ENCODE data around the gene OTOG.

Gene OTOG

DNA sequence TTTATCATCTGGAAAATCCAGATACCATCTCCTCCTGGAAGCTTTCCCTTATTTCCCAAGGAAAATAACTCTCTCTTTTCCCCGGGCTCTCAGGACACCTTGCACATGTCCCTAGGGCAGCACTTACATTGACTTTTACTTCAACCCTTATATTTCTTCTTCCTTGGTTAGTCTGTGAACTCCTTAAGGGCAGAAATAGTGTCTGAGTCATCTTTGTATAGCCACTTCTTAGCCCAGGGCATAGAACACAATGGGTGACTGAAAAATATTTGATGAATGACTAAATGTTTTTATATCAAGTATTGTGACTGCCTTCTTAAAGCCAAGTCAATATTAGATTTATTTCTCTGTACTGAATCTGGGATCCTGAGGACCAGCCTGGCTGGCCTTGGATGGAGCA lies 126.9 kb downstream of the OTOG start:
- Mint-ChIP-seq H3K9me3 (no peaks in the 10 kb centered on the region), H3K4me3 (no peak overlapping the region), H3K27me3 (ENCODE audit: low read depth) (peaks cover 6% of the 10 kb centered on the region), H3K4me1 (ENCODE audit: low read depth) (no peaks in the 10 kb centered on the region), H3K27ac (no peak overlapping the region), H3K36me3 (ENCODE audit: low read depth) (no peaks in the 10 kb centered on the region)
- DNase-seq (ENCODE audit: low spot score), result no peak

DNA sequence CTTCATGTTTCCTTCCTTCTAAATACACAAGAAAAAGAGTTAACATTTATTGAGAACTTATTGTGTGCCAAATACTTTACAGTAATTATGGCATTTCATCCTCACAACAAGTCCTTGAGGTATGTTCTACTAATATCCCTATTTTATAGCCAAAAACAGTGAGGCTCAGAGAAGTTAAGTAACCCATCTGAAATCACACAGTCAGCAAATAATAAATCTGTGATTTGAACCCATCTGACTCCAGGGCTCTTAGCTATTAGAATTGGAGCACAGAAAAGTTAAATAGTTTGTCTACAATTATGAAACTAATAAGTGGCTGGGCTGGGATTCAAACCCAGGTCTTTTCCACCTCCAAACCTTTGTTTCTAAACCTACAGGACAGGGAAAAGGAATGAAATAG lies 135.8 kb downstream of the OTOG start:
- H3K4me1 Mint-ChIP-seq (ENCODE audit: low read depth), result no peaks in the 10 kb centered on the region
- H3K4me3 Mint-ChIP-seq, result no peak overlapping the region
- H3K9me3 Mint-ChIP-seq, result no peaks in the 10 kb centered on the region
- no peaks in the 10 kb centered on the region for H3K36me3 Mint-ChIP-seq (ENCODE audit: low read depth)
- H3K27ac Mint-ChIP-seq, result no peak overlapping the region
- DNase-seq (ENCODE audit: low spot score), result no peak
- no peaks in the 10 kb centered on the region for H3K27me3 Mint-ChIP-seq (ENCODE audit: low read depth)

DNA sequence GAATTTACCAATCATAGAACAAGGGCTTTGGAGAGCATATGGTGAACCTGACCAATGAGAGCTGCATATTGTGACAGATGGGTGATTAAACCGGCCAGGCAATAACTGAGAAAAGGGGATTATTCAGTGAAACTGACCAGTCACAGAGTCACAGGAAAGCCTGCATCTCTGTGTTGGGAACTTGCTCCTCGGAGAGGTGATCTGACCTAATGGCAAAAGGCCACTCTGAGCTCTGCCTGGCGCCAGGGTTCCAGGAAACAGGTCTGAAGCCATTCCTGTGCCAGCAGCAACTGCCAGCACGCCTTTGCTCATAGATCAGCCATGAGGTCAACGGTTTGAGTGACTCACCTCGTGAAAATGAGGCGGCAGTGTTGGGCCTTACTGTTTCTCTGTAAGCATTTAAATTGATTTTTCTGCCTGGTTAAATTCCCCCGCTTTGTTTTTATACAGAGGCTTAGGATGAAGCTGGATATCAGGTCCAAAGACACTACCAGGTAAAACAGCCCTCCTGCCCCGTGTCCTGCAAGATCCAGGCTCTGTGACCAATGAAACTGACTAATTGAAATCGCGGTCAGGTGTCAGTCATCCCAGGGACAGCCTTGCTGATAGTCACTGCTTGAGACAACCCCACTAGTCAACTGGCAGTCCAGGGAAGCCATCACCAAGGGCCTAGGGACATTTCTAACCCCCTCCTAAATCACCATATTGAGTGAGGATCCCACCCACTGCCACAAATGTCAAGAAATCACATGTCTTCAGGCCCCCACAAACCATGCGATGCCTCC lies 136.5 kb downstream of the OTOG start:
- no peaks in the 10 kb centered on the region for H3K9me3 Mint-ChIP-seq
- H3K4me1 Mint-ChIP-seq (ENCODE audit: low read depth), result no peaks in the 10 kb centered on the region
- H3K4me3 Mint-ChIP-seq, result no peak overlapping the region
- DNase-seq (ENCODE audit: low spot score), result no peak
- no peaks in the 10 kb centered on the region for H3K36me3 Mint-ChIP-seq (ENCODE audit: low read depth)
- no peaks in the 10 kb centered on the region for H3K27me3 Mint-ChIP-seq (ENCODE audit: low read depth)
- H3K27ac Mint-ChIP-seq, result no peak overlapping the region

DNA sequence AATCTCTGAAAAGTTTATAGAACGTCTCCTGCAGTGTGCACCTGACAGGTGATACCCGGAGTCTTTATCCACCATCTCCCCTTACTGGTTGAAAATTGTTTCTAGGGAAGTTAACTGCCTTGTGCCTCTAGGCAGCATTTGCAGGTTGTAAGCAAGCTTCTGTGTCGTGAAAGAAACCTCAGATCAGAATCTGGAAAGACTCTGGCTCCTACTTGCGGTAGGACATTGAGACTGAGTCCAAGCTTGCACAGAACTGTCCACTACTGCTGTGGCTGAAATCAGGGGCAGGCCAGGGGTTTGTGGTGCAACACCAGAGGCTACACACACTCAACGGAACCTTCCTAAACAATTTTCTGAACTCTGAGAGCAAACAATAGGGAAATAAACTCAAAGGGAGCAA lies 137.5 kb downstream of the OTOG start:
- no peak for DNase-seq (ENCODE audit: low spot score)
- Mint-ChIP-seq H3K27ac (no peak overlapping the region), H3K36me3 (ENCODE audit: low read depth) (no peaks in the 10 kb centered on the region), H3K4me3 (no peak overlapping the region), H3K9me3 (no peaks in the 10 kb centered on the region), H3K4me1 (ENCODE audit: low read depth) (no peaks in the 10 kb centered on the region), H3K27me3 (ENCODE audit: low read depth) (no peaks in the 10 kb centered on the region)

DNA sequence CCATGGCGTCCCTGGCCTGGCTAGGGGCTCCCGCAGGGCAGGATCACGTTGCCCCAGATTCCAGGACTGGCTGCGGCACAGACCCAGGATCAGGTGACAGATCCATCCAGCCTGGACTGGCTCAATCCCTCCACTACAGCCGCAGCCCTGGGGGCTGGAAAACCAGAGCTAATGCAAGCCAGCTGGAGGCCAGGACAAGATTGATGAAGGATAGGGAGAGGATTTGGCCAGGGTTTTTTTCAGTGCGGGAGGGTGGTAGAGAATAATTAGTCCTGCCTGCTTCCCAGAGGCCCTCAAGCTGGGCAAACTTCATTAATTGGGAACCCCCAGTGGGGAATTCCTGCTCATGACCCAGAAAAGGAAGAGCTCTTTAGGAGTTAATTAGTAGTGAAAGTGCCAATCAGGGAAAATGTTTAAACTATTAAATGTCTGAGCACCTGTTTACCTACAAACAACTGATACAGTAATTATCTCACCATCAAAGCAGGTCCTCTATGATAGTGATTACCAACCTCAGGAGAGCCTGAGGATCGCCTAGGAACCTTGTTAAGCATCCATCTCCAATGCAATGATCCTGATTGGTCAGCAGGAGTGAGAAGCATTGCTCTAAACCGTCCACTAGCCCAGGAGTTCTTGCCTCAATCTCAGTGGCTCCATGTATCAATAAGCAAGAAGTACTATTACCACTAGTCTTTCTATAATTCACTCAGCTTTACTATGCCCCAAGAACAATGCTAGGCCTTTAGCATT lies 139.3 kb downstream of the OTOG start:
- Mint-ChIP-seq H3K9me3 (no peaks in the 10 kb centered on the region), H3K27me3 (ENCODE audit: low read depth) (no peaks in the 10 kb centered on the region), H3K4me1 (ENCODE audit: low read depth) (no peaks in the 10 kb centered on the region), H3K27ac (no peak overlapping the region), H3K36me3 (ENCODE audit: low read depth) (no peaks in the 10 kb centered on the region), H3K4me3 (no peak overlapping the region)
- DNase-seq (ENCODE audit: low spot score), result no peak

DNA sequence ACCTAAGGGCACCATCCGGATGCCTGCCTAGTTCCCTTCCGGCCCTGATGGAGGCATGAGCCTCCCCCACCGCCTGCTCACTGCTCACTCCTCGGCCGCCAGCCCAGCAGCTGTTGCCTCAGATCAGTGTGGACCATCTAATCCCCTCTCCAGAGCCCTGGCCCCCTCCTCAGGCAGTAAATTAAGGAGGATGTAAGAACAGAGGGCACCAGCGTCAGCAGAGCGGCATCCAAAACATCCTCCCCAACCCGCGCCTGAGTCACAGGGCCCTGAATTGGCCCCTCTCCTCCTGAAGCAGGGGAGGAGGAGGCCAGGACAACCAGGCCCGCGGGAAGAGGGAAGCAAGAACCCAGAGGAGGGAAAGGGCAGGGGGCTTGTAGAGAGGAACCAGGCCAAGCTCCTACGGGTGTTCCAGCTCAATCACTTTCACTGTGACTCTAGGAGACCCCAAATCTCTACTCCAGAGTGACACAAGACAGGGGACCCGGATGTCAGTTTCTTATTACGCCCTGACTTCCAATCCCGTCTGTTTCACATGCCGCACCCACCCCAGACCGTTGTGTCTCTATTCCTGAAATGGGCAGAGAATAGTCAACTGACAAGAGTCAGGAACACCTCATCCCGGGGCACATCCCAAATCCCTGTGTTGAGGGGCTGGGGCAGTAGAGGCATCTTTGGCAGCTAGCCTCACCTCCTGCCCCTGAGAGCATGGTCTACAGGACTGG lies 141.0 kb downstream of the OTOG start:
- H3K36me3 Mint-ChIP-seq (ENCODE audit: low read depth), result no peaks in the 10 kb centered on the region
- DNase-seq (ENCODE audit: low spot score), result no peak
- H3K9me3 Mint-ChIP-seq, result no peaks in the 10 kb centered on the region
- H3K4me3 Mint-ChIP-seq, result no peak overlapping the region
- H3K27ac Mint-ChIP-seq, result no peak overlapping the region
- H3K4me1 Mint-ChIP-seq (ENCODE audit: low read depth), result no peaks in the 10 kb centered on the region
- H3K27me3 Mint-ChIP-seq (ENCODE audit: low read depth), result no peaks in the 10 kb centered on the region

DNA sequence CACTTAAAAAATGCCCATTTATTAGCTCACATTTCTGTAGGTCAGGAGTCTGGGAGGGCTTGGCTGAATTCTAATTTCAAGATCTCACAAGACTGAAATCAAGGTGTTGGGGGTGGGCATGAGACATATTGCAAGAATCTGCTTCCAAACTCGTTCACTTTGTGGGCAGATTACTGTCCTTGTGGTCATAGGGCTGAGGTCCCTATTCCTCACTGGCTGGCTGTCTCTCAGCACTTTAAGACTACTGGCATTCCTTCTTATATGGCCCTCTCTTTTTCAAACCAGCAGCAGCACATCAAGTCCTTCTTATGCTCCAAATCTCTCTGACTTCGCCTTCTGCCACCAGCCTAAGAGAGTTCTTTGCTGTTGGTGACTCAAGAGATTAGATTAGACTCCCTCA lies 144.5 kb downstream of the OTOG start:
- no peaks in the 10 kb centered on the region for H3K9me3 Mint-ChIP-seq
- H3K27ac Mint-ChIP-seq, result no peak overlapping the region
- H3K4me1 Mint-ChIP-seq (ENCODE audit: low read depth), result no peaks in the 10 kb centered on the region
- peaks cover 27% of the 10 kb centered on the region for H3K27me3 Mint-ChIP-seq (ENCODE audit: low read depth)
- DNase-seq (ENCODE audit: low spot score), result no peak
- H3K4me3 Mint-ChIP-seq, result no peak overlapping the region
- H3K36me3 Mint-ChIP-seq (ENCODE audit: low read depth), result no peaks in the 10 kb centered on the region

DNA sequence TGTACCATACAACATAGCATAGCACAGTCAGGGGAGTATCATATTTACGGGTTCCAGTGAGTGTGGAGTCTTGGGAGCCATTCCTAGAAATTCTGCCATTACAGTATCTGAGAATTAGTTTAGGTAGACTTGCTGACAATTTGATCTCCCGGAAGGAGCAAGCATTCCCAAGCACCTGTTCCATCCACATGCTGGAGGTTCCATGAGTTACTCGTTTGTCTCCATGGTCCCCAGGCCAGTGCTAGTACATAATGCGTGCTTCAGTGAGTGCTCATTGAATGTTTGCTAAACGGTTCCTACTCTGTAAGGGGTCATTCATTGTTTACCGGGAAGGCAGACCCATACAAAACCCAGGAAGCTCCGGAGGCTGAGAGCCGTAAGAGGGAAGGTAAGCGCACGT lies 144.9 kb downstream of the OTOG start:
- no peak overlapping the region for H3K4me3 Mint-ChIP-seq
- DNase-seq (ENCODE audit: low spot score), result no peak
- H3K36me3 Mint-ChIP-seq (ENCODE audit: low read depth), result no peaks in the 10 kb centered on the region
- no peaks in the 10 kb centered on the region for H3K9me3 Mint-ChIP-seq
- H3K4me1 Mint-ChIP-seq (ENCODE audit: low read depth), result no peaks in the 10 kb centered on the region
- peaks cover 32% of the 10 kb centered on the region for H3K27me3 Mint-ChIP-seq (ENCODE audit: low read depth)
- no peak overlapping the region for H3K27ac Mint-ChIP-seq

DNA sequence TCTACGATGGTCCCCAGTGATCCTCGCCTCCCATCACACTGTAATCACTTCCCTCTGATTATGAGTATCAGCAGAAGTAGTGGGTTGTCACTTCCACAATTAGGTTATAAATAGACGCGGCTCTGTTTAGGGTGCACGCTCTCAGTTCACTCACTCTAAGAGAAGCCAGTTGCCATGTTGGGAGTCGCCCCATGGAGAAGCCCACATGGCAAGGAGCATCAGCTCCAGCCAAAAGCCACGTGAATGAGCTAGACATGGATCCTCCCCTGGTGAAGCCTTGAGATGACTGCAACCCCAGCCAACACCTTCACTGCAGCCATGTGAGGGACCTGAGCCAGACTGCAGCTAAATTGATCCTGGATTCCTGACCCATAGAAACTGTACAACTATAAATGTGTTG lies 145.9 kb downstream of the OTOG start:
- no peaks in the 10 kb centered on the region for H3K9me3 Mint-ChIP-seq
- no peaks in the 10 kb centered on the region for H3K36me3 Mint-ChIP-seq (ENCODE audit: low read depth)
- no peak overlapping the region for H3K4me3 Mint-ChIP-seq
- H3K27me3 Mint-ChIP-seq (ENCODE audit: low read depth), result peaks cover 39% of the 10 kb centered on the region
- no peak overlapping the region for H3K27ac Mint-ChIP-seq
- no peaks in the 10 kb centered on the region for H3K4me1 Mint-ChIP-seq (ENCODE audit: low read depth)
- no peak for DNase-seq (ENCODE audit: low spot score)

DNA sequence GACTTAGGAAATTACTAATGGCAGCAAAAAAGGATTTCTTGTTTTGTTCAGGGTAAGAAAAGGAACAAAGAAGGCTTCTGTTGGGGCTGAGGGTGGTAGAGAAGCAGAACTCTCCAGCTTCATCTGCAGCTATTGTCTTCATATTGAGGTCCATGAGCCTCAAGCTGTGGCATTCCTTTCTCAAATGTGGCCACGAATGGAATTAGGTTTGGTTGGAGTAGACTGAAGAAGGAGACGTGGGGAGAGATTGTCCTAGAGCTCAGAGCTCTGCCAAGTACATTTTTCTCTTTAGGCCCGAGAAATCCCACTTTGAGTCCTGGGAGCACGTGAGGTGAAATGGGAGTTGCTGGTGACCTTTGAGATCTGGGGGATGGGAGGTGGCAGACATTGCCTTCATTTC lies 146.5 kb downstream of the OTOG start:
- Mint-ChIP-seq H3K36me3 (ENCODE audit: low read depth) (no peaks in the 10 kb centered on the region), H3K4me1 (ENCODE audit: low read depth) (no peaks in the 10 kb centered on the region), H3K9me3 (no peaks in the 10 kb centered on the region), H3K27me3 (ENCODE audit: low read depth) (peaks cover 44% of the 10 kb centered on the region), H3K27ac (no peak overlapping the region), H3K4me3 (no peak overlapping the region)
- DNase-seq (ENCODE audit: low spot score), result no peak

DNA sequence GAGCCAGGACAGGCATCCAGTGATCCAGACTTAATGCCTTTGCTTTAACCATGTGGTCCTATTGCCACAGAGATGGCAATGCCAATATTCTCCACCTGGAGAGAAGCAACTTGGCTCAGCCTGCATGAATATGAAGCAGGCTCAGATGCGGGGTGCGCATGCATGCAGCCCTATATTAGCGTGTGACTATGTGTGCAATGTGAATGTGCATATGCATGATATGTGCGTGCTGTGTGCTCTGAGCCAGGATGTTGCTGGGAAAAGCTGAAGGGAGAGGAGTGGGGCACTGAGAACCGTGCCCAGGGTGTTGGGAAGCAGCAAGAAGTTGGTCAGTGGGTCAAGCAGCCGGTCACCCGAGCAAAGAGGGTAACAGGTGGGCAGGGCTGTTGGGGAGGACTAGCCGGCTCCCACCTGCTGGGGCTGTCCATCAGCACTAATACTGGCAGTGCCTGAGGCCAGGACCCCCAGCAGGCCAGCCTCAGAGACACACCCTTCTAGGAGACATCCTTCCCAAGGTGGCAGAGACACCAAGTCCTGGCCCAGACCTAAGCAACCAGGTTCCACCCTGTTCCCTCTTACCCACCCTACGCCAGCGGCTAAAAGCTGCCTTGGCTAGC lies 147.5 kb downstream of the OTOG start:
- H3K27me3 Mint-ChIP-seq (ENCODE audit: low read depth), result peaks cover 46% of the 10 kb centered on the region
- H3K36me3 Mint-ChIP-seq (ENCODE audit: low read depth), result no peaks in the 10 kb centered on the region
- no peaks in the 10 kb centered on the region for H3K4me1 Mint-ChIP-seq (ENCODE audit: low read depth)
- DNase-seq (ENCODE audit: low spot score), result no peak
- H3K4me3 Mint-ChIP-seq, result no peak overlapping the region
- no peaks in the 10 kb centered on the region for H3K9me3 Mint-ChIP-seq
- no peak overlapping the region for H3K27ac Mint-ChIP-seq

DNA sequence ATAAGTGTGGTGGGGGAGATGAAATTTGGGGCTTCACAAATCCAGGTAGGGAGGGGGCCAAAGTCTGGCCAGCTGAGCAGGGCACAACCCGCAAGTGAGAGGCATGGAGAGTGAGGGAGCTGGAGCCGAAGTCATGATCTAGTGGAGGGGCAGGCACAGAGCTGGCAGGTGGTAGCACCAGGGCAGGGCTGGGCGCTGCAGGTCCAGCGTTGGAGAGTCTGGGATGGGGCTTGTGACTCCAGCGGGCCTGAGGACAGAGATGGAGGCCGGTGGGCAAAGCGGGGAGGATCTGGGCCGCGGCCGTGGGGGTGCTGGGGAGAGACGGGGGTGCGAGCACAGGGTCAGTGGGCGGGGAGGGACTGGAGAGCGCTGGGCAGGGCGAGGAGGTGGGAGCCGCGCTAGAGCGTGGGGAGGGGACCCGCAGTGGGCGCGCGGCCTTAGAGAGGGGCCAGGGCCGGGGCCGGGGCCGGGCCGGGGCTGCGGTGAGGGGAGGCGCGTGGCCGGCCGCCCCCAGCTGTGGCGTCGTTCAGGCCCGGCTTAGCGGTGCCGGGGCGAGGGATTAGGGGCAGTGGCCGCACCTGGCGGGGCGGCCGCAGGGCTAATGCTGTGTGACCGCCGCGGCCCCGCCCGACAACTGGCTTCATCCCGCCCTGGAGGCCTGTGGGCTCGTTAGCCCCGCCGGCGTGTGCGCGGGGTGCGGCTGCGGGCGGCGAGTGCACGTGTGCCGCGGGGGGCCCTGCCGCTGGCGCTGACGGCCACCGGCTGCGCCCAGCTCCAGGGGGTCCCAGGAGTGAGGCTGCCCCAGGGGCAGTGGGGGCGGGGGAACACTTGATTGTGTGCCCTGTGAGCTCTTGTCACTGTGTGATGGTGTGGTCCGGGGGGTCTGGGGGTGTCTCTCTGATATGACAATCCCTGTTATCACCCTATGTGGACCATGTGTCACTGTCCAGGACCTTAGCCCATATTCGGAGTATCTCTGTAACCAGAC lies 148.7 kb downstream of the OTOG start:
- peaks cover 46% of the 10 kb centered on the region for H3K27me3 Mint-ChIP-seq (ENCODE audit: low read depth)
- H3K9me3 Mint-ChIP-seq, result no peaks in the 10 kb centered on the region
- DNase-seq (ENCODE audit: low spot score), result no peak
- no peaks in the 10 kb centered on the region for H3K4me1 Mint-ChIP-seq (ENCODE audit: low read depth)
- no peaks in the 10 kb centered on the region for H3K36me3 Mint-ChIP-seq (ENCODE audit: low read depth)
- H3K4me3 Mint-ChIP-seq, result no peak overlapping the region
- no peak overlapping the region for H3K27ac Mint-ChIP-seq

DNA sequence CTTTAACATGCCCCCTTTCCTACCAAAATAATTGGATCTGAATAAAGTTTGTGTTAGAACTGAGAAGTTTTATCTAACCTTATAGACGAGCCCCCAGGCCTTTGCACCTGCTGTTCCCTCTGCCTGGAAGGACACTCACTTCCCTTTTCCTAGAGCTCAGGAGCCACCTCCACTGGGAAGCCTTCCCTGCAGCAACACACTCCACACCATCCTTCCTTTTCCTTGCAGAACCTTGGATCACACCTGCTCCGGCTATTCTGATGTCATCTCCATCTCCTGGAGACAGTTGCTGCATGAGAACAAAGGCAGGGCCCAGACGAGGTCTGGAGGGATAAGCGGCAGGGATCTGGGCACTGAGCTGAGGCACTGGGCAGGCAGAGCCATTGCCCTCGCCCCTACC lies 149.7 kb downstream of the OTOG start:
- DNase-seq (ENCODE audit: low spot score), result no peak
- H3K4me1 Mint-ChIP-seq (ENCODE audit: low read depth), result no peaks in the 10 kb centered on the region
- peaks cover 46% of the 10 kb centered on the region for H3K27me3 Mint-ChIP-seq (ENCODE audit: low read depth)
- H3K4me3 Mint-ChIP-seq, result no peak overlapping the region
- H3K9me3 Mint-ChIP-seq, result no peaks in the 10 kb centered on the region
- no peak overlapping the region for H3K27ac Mint-ChIP-seq
- no peaks in the 10 kb centered on the region for H3K36me3 Mint-ChIP-seq (ENCODE audit: low read depth)
